HEK293 (cell line): ENCODE measurements around the gene ASPDH.

Experiments
- REPIN1 ChIP-seq: fragments of 450-650 bp; formaldehyde crosslinking; IDR thresholded peaks from 2 replicates; pipeline ENCODE4 v1.5.1; 2017; ENCODE audit warnings: missing biosample characterization, missing genetic modification characterization, low read depth
- SCRT2 ChIP-seq: fragments of 450-650 bp; formaldehyde crosslinking; IDR thresholded peaks from 2 replicates; pipeline ENCODE4 v1.5.1; 2016; ENCODE audit warnings: missing biosample characterization, missing genetic modification characterization
- ZBTB1 ChIP-seq: fragments of 450-650 bp; formaldehyde crosslinking; IDR thresholded peaks from 2 replicates; pipeline ENCODE4 v1.5.1; 2016; ENCODE audit warnings: missing biosample characterization, missing genetic modification characterization
- ZBTB8A ChIP-seq: fragments of 450-650 bp; formaldehyde crosslinking; IDR thresholded peaks from 2 replicates; pipeline ENCODE4 v1.5.1; 2016; ENCODE audit warnings: missing biosample characterization, missing genetic modification characterization
- ZEB2 ChIP-seq: fragments of 450-650 bp; formaldehyde crosslinking; IDR thresholded peaks from 2 replicates; pipeline ENCODE4 v1.5.1; 2016; ENCODE audit warnings: missing biosample characterization, missing genetic modification characterization
- ZNF2 ChIP-seq: fragments of 450-650 bp; formaldehyde crosslinking; IDR thresholded peaks from 2 replicates; pipeline ENCODE4 v1.5.1; 2016; ENCODE audit warnings: missing biosample characterization, missing genetic modification characterization
- ZNF202 ChIP-seq: fragments of 450-650 bp; formaldehyde crosslinking; IDR thresholded peaks from 2 replicates; pipeline ENCODE4 v1.5.1; 2016; ENCODE audit warnings: missing biosample characterization, missing genetic modification characterization, borderline replicate concordance
- ZNF239 ChIP-seq: fragments of 450-650 bp; formaldehyde crosslinking; IDR thresholded peaks from 2 replicates; pipeline ENCODE4 v1.5.1; 2016; ENCODE audit warnings: missing biosample characterization, missing genetic modification characterization
- ZNF311 ChIP-seq: fragments of 450-650 bp; formaldehyde crosslinking; IDR thresholded peaks from 2 replicates; pipeline ENCODE4 v1.5.1; 2017; ENCODE audit warnings: missing biosample characterization, missing genetic modification characterization, borderline replicate concordance
- ZNF335 ChIP-seq: fragments of 450-650 bp; formaldehyde crosslinking; conservative IDR thresholded peaks from 2 replicates; pipeline ENCODE4 v1.5.1; 2016; ENCODE audit warnings: missing biosample characterization, missing genetic modification characterization
- ZNF391 ChIP-seq: fragments of 450-650 bp; formaldehyde crosslinking; IDR thresholded peaks from 2 replicates; pipeline ENCODE4 v1.5.1; 2016; ENCODE audit warnings: low read depth, missing biosample characterization, missing genetic modification characterization, borderline replicate concordance
- ZNF544 ChIP-seq: fragments of 450-650 bp; formaldehyde crosslinking; IDR thresholded peaks from 2 replicates; pipeline ENCODE4 v1.5.0; 2017; ENCODE audit warnings: missing biosample characterization, missing genetic modification characterization
- ZNF777 ChIP-seq: fragments of 450-650 bp; formaldehyde crosslinking; IDR thresholded peaks from 2 replicates; pipeline ENCODE4 v1.5.1; 2017; ENCODE audit warnings: missing biosample characterization, missing genetic modification characterization, borderline replicate concordance
- ZNF792 ChIP-seq: fragments of 450-650 bp; formaldehyde crosslinking; IDR thresholded peaks from 2 replicates; pipeline ENCODE4 v1.5.1; 2016; ENCODE audit warnings: missing biosample characterization, missing genetic modification characterization
- ZXDB ChIP-seq: fragments of 450-650 bp; formaldehyde crosslinking; IDR thresholded peaks from 2 replicates; pipeline ENCODE4 v1.5.1; 2016; ENCODE audit warnings: missing biosample characterization, missing genetic modification characterization
- TF ChIP-seq, protein P1 (sequence below): fragments of 450-650 bp; formaldehyde crosslinking; IDR thresholded peaks from 2 replicates; pipeline ENCODE4 v1.5.1; 2016; ENCODE audit warnings: missing biosample characterization, missing genetic modification characterization
- TF ChIP-seq, protein P2 (sequence below): fragments of 450-650 bp; formaldehyde crosslinking; conservative IDR thresholded peaks from 2 replicates; pipeline ENCODE4 v1.5.1; 2016; ENCODE audit warnings: low read depth, missing biosample characterization, missing genetic modification characterization
- TF ChIP-seq, protein P3 (sequence below): fragments of 450-650 bp; formaldehyde crosslinking; IDR thresholded peaks from 2 replicates; pipeline ENCODE4 v1.5.1; 2016; ENCODE audit warnings: missing biosample characterization, missing genetic modification characterization
- TF ChIP-seq, protein P4 (sequence below): fragments of 450-650 bp; formaldehyde crosslinking; IDR thresholded peaks from 2 replicates; pipeline ENCODE4 v1.5.1; 2016; ENCODE audit warnings: missing biosample characterization, missing genetic modification characterization
- TF ChIP-seq, protein P5 (sequence below): fragments of 450-650 bp; formaldehyde crosslinking; IDR thresholded peaks from 2 replicates; pipeline ENCODE4 v1.5.1; 2016; ENCODE audit warnings: missing biosample characterization, missing genetic modification characterization
- TF ChIP-seq, protein P6 (sequence below): fragments of 450-650 bp; formaldehyde crosslinking; IDR thresholded peaks from 2 replicates; pipeline ENCODE4 v1.5.1; 2016; ENCODE audit warnings: missing biosample characterization, missing genetic modification characterization

The ASPDH gene

DNA sequence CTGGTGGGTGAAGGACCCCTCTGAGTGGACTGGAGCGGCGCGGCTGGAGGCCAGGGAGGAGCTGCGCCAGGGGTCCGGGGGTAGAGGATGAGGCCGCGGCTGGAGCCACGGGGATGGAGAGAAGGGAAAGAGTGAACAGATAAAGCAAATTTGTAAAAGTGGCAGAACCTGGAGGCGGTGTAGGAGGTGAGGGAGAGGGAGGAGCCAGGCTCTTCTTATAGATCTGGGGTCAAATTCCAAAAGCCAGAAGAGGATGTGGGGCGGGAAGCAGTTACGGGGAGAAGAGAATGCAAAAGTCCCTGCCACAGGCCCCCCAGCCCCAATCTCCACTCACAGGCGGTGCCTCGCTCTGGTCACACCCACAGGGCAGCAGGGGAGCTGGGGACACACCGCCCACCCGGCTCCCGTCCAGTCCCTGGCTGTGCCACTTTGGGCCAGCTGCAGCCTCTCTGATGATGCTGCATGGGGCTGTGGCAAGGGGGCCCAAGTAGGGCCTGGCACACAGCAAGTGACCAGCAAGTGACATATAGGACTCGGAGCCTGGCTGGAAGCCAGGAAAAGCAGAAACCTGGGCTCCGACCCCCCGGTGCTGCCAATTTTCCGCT, 43.4 kb upstream of the ASPDH start (continued):
- TF ChIP-seq ZBTB8A (tag by site-specific recombination) (no peak), ZNF792 (tag by site-specific recombination) (no peak), ZNF777 (tag by site-specific recombination) (no peak), ZNF311 (tag by site-specific recombination) (no peak), ZNF2 (tag by site-specific recombination) (no peak), REPIN1 (tag by site-specific recombination) (no peak), SCRT2 (no peak), ZEB2 (no peak), ZNF391 (no peak), ZNF202 (no peak), ZNF335 (tag by site-specific recombination) (peak; percentile 29; the same call in 1 of the 2 replicates), ZXDB (tag by site-specific recombination) (no peak), ZNF239 (no peak), ZNF544 (no peak), ZBTB1 (tag by site-specific recombination) (no peak)
- TF ChIP-seq, protein P1, sequence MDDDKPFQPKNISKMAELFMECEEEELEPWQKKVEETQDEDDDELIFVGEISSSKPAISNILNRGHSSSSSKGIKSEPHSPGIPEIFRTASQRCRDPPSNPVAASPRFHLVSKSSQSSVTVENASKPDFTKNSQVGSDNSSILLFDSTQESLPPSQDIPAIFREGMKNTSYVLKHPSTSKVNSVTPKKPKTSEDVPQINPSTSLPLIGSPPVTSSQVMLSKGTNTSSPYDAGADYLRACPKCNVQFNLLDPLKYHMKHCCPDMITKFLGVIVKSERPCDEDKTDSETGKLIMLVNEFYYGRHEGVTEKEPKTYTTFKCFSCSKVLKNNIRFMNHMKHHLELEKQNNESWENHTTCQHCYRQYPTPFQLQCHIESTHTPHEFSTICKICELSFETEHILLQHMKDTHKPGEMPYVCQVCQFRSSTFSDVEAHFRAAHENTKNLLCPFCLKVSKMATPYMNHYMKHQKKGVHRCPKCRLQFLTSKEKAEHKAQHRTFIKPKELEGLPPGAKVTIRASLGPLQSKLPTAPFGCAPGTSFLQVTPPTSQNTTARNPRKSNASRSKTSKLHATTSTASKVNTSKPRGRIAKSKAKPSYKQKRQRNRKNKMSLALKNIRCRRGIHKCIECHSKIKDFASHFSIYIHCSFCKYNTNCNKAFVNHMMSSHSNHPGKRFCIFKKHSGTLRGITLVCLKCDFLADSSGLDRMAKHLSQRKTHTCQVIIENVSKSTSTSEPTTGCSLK (tag by site-specific recombination), result no peak
- TF ChIP-seq, protein P2, sequence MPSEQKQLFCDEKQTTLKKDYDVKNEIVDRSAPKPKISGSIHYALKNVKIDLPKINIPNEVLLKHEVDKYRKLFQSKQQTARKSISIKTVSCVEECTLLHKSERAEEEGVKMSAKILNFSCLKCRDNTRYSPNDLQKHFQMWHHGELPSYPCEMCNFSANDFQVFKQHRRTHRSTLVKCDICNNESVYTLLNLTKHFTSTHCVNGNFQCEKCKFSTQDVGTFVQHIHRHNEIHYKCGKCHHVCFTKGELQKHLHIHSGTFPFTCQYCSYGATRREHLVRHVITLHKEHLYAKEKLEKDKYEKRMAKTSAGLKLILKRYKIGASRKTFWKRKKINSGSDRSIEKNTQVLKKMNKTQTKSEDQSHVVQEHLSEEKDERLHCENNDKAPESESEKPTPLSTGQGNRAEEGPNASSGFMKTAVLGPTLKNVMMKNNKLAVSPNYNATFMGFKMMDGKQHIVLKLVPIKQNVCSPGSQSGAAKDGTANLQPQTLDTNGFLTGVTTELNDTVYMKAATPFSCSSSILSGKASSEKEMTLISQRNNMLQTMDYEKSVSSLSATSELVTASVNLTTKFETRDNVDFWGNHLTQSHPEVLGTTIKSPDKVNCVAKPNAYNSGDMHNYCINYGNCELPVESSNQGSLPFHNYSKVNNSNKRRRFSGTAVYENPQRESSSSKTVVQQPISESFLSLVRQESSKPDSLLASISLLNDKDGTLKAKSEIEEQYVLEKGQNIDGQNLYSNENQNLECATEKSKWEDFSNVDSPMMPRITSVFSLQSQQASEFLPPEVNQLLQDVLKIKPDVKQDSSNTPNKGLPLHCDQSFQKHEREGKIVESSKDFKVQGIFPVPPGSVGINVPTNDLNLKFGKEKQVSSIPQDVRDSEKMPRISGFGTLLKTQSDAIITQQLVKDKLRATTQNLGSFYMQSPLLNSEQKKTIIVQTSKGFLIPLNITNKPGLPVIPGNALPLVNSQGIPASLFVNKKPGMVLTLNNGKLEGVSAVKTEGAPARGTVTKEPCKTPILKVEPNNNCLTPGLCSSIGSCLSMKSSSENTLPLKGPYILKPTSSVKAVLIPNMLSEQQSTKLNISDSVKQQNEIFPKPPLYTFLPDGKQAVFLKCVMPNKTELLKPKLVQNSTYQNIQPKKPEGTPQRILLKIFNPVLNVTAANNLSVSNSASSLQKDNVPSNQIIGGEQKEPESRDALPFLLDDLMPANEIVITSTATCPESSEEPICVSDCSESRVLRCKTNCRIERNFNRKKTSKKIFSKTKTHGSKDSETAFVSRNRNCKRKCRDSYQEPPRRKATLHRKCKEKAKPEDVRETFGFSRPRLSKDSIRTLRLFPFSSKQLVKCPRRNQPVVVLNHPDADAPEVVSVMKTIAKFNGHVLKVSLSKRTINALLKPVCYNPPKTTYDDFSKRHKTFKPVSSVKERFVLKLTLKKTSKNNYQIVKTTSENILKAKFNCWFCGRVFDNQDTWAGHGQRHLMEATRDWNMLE, result no peak
- TF ChIP-seq, protein P3, sequence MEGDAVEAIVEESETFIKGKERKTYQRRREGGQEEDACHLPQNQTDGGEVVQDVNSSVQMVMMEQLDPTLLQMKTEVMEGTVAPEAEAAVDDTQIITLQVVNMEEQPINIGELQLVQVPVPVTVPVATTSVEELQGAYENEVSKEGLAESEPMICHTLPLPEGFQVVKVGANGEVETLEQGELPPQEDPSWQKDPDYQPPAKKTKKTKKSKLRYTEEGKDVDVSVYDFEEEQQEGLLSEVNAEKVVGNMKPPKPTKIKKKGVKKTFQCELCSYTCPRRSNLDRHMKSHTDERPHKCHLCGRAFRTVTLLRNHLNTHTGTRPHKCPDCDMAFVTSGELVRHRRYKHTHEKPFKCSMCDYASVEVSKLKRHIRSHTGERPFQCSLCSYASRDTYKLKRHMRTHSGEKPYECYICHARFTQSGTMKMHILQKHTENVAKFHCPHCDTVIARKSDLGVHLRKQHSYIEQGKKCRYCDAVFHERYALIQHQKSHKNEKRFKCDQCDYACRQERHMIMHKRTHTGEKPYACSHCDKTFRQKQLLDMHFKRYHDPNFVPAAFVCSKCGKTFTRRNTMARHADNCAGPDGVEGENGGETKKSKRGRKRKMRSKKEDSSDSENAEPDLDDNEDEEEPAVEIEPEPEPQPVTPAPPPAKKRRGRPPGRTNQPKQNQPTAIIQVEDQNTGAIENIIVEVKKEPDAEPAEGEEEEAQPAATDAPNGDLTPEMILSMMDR (tag by site-specific recombination), result no peak
- TF ChIP-seq, protein P4, sequence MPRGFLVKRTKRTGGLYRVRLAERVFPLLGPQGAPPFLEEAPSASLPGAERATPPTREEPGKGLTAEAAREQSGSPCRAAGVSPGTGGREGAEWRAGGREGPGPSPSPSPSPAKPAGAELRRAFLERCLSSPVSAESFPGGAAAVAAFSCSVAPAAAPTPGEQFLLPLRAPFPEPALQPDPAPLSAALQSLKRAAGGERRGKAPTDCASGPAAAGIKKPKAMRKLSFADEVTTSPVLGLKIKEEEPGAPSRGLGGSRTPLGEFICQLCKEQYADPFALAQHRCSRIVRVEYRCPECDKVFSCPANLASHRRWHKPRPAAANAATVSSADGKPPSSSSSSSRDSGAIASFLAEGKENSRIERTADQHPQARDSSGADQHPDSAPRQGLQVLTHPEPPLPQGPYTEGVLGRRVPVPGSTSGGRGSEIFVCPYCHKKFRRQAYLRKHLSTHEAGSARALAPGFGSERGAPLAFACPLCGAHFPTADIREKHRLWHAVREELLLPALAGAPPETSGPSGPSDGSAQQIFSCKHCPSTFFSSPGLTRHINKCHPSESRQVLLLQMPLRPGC (tag by site-specific recombination), result no peak
- TF ChIP-seq, protein P5, sequence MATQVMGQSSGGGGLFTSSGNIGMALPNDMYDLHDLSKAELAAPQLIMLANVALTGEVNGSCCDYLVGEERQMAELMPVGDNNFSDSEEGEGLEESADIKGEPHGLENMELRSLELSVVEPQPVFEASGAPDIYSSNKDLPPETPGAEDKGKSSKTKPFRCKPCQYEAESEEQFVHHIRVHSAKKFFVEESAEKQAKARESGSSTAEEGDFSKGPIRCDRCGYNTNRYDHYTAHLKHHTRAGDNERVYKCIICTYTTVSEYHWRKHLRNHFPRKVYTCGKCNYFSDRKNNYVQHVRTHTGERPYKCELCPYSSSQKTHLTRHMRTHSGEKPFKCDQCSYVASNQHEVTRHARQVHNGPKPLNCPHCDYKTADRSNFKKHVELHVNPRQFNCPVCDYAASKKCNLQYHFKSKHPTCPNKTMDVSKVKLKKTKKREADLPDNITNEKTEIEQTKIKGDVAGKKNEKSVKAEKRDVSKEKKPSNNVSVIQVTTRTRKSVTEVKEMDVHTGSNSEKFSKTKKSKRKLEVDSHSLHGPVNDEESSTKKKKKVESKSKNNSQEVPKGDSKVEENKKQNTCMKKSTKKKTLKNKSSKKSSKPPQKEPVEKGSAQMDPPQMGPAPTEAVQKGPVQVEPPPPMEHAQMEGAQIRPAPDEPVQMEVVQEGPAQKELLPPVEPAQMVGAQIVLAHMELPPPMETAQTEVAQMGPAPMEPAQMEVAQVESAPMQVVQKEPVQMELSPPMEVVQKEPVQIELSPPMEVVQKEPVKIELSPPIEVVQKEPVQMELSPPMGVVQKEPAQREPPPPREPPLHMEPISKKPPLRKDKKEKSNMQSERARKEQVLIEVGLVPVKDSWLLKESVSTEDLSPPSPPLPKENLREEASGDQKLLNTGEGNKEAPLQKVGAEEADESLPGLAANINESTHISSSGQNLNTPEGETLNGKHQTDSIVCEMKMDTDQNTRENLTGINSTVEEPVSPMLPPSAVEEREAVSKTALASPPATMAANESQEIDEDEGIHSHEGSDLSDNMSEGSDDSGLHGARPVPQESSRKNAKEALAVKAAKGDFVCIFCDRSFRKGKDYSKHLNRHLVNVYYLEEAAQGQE (tag by site-specific recombination), result no peak
- TF ChIP-seq, protein P6, sequence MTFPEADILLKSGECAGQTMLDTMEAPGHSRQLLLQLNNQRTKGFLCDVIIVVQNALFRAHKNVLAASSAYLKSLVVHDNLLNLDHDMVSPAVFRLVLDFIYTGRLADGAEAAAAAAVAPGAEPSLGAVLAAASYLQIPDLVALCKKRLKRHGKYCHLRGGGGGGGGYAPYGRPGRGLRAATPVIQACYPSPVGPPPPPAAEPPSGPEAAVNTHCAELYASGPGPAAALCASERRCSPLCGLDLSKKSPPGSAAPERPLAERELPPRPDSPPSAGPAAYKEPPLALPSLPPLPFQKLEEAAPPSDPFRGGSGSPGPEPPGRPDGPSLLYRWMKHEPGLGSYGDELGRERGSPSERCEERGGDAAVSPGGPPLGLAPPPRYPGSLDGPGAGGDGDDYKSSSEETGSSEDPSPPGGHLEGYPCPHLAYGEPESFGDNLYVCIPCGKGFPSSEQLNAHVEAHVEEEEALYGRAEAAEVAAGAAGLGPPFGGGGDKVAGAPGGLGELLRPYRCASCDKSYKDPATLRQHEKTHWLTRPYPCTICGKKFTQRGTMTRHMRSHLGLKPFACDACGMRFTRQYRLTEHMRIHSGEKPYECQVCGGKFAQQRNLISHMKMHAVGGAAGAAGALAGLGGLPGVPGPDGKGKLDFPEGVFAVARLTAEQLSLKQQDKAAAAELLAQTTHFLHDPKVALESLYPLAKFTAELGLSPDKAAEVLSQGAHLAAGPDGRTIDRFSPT (tag by site-specific recombination), result no peak
